Neural progenitor cell (in vitro differentiated cells): ENCODE data around the gene SBSN. TPM values are rescaled to one million over a fixed set of nuclear protein-coding genes. Genes with fewer than 3 reads are reported as not detected.

ENCODE experiments used
- DNase-seq: peaks from one replicate; pipeline ENCODE4 v3.0.0-alpha.2; 2016; ENCODE audit warnings: low spot score
- H2AFZ ChIP-seq: fragments of 200-600 bp; sonication (generic); replicated peaks from 2 replicates; pipeline ENCODE4 v1.6.1; 2016; ENCODE audit warnings: antibody characterized with exemption
- H3F3A ChIP-seq: fragments of 200-600 bp; sonication (generic); 2 replicates; pipeline ENCODE4 v1.6.1; 2016; ENCODE audit warnings: antibody characterized with exemption, low read depth
- H3K27ac ChIP-seq: fragments of 200-600 bp; sonication (generic); 2 replicates; pipeline ENCODE4 v1.5.1; 2016; ENCODE audit warnings: mild to moderate bottlenecking
- H3K27me3 ChIP-seq: fragments of 200-600 bp; sonication (generic); 2 replicates; pipeline ENCODE4 v1.6.1; 2016; ENCODE audit warnings: mild to moderate bottlenecking, moderate library complexity
- H3K36me3 ChIP-seq: fragments of 200-600 bp; sonication (generic); 2 replicates; pipeline ENCODE4 v1.5.1; 2016
- H3K4me1 ChIP-seq: fragments of 200-600 bp; sonication (generic); 2 replicates; pipeline ENCODE4 v1.6.1; 2016; ENCODE audit warnings: mixed run types
- H3K4me2 ChIP-seq: fragments of 200-600 bp; sonication (generic); 2 replicates; pipeline ENCODE4 v1.6.1; 2016
- H3K4me3 ChIP-seq: fragments of 200-600 bp; sonication (generic); 2 replicates; pipeline ENCODE4 v1.5.1; 2016
- H3K79me2 ChIP-seq: fragments of 200-600 bp; sonication (generic); 2 replicates; pipeline ENCODE4 v1.6.1; 2016; ENCODE audit warnings: low read depth
- H3K9ac ChIP-seq: fragments of 200-600 bp; sonication (generic); 2 replicates; pipeline ENCODE4 v1.6.1; 2016
- H3K9me3 ChIP-seq: fragments of 200-600 bp; sonication (generic); 2 replicates; pipeline ENCODE4 v1.5.1; 2016; ENCODE audit warnings: low read depth
- H4K20me1 ChIP-seq: fragments of 200-600 bp; sonication (generic); 2 replicates; pipeline ENCODE4 v1.6.1; 2016; ENCODE audit warnings: low read depth
- H3K27ac Mint-ChIP-seq: 3 replicates; pipeline ENCODE4 v1.8.0; 2021; ENCODE audit warnings: mixed read lengths
- H3K27me3 Mint-ChIP-seq: 2 replicates; pipeline ENCODE4 v1.8.0; 2022; ENCODE audit warnings: low read depth, mild to moderate bottlenecking, inconsistent platforms, moderate library complexity, mixed read lengths; ENCODE audit not compliant: insufficient read depth
- H3K36me3 Mint-ChIP-seq: 3 replicates; pipeline ENCODE4 v1.8.0; 2021; ENCODE audit warnings: mixed read lengths
- H3K4me1 Mint-ChIP-seq: 3 replicates; pipeline ENCODE4 v1.8.0; 2021; ENCODE audit warnings: mixed read lengths
- H3K4me3 Mint-ChIP-seq: 3 replicates; pipeline ENCODE4 v1.8.0; 2021; ENCODE audit warnings: mild to moderate bottlenecking, moderate library complexity, mixed read lengths
- H3K9me3 Mint-ChIP-seq: 3 replicates; pipeline ENCODE4 v1.8.0; 2020; ENCODE audit warnings: mixed read lengths
- CTCF ChIP-seq: fragments of 200-600 bp; sonication (generic); IDR thresholded peaks from 2 replicates; pipeline ENCODE4 v1.5.1; 2017; ENCODE audit warnings: antibody characterized with exemption, mild to moderate bottlenecking
- EZH2 ChIP-seq: fragments of 200-600 bp; sonication (generic); IDR thresholded peaks from 2 replicates; pipeline ENCODE4 v1.6.1; 2017; ENCODE audit warnings: antibody characterized with exemption, mild to moderate bottlenecking, moderate library complexity
- EZH2phosphoT487 ChIP-seq: fragments of 200-600 bp; sonication (generic); IDR thresholded peaks from 2 replicates; pipeline ENCODE4 v1.6.1; 2017; ENCODE audit warnings: antibody characterized with exemption
- total RNA-seq: library from RNA; depleted of rRNA; stranded (reverse); fragments of >200 nt; gene quantifications from 2 replicates; pipeline ENCODE4 v1.2.3, GENCODE V29; 2015; ENCODE audit warnings: low replicate concordance

Gene SBSN
- total RNA-seq, 1 donor from 2014 or later, result not detected

GRCh38 chr19:35559281-35559659 lies 31.2 kb upstream of the SBSN start:
- Mint-ChIP-seq H3K27me3 (peaks cover 35% of the 10 kb centered on the region), H3K4me3 (peak overlapping the region; percentile 43)
- H3K27me3 ChIP-seq, result peaks cover 78% of the 10 kb centered on the region

GRCh38 chr19:35558400-35559280 lies 30.5 kb upstream of the SBSN start:
- Histone ChIP-seq H2AFZ (no peak overlapping the region), H3K4me3 (peak overlapping the region; percentile 54), H3K79me2 (no peaks in the 10 kb centered on the region), H3K4me2 (peak overlapping the region; percentile 73), H3K4me1 (no peaks in the 10 kb centered on the region), H3K36me3 (no peaks in the 10 kb centered on the region), H3F3A (peaks cover 11% of the 10 kb centered on the region), H4K20me1 (no peaks in the 10 kb centered on the region), H3K9ac (no peak overlapping the region), H3K27ac (no peak overlapping the region), H3K27me3 (peaks cover 79% of the 10 kb centered on the region), H3K9me3 (no peaks in the 10 kb centered on the region)
- DNase-seq, result no peak
- Mint-ChIP-seq H3K36me3 (no peaks in the 10 kb centered on the region), H3K4me3 (peak overlapping the region; percentile 91), H3K27ac (no peak overlapping the region), H3K4me1 (peaks cover 11% of the 10 kb centered on the region), H3K27me3 (peaks cover 38% of the 10 kb centered on the region), H3K9me3 (no peaks in the 10 kb centered on the region)
- TF ChIP-seq EZH2phosphoT487 (no peak), EZH2 (peak; percentile 32)

More at GRCh38 chr19:35559281-35559659, 31.2 kb upstream of the SBSN start:
- Histone ChIP-seq H2AFZ (no peak overlapping the region), H3K27ac (no peak overlapping the region), H3K4me3 (no peak overlapping the region), H3K79me2 (no peaks in the 10 kb centered on the region), H3F3A (peaks cover 11% of the 10 kb centered on the region), H3K9me3 (no peaks in the 10 kb centered on the region), H3K9ac (no peak overlapping the region), H3K4me1 (no peaks in the 10 kb centered on the region), H3K4me2 (no peak overlapping the region), H4K20me1 (no peaks in the 10 kb centered on the region), H3K36me3 (no peaks in the 10 kb centered on the region)
- no peaks in the 10 kb centered on the region for H3K36me3 Mint-ChIP-seq
- peak; percentile 31 for DNase-seq
- no peaks in the 10 kb centered on the region for H3K9me3 Mint-ChIP-seq
- peaks cover 11% of the 10 kb centered on the region for H3K4me1 Mint-ChIP-seq
- H3K27ac Mint-ChIP-seq, result no peak overlapping the region
- TF ChIP-seq EZH2phosphoT487, result no peak
- TF ChIP-seq CTCF, result no peak
- TF ChIP-seq EZH2, result no peak

GRCh38 chr19:35557539-35558399 lies 29.7 kb upstream of the SBSN start:
- H3K36me3 ChIP-seq, result no peaks in the 10 kb centered on the region
- peaks cover 11% of the 10 kb centered on the region for H3F3A ChIP-seq
- no peak overlapping the region for H3K9ac ChIP-seq
- TF ChIP-seq EZH2phosphoT487 (no peak), CTCF (peak; percentile 39)
- Mint-ChIP-seq H3K36me3 (no peaks in the 10 kb centered on the region), H3K27me3 (peaks cover 38% of the 10 kb centered on the region), H3K4me1 (peaks cover 11% of the 10 kb centered on the region), H3K9me3 (no peaks in the 10 kb centered on the region), H3K4me3 (peak overlapping the region; percentile 91), H3K27ac (peak overlapping the region; percentile 12)
- peak overlapping the region; percentile 73 for H3K4me2 ChIP-seq
- DNase-seq, result peak; percentile 95
- peaks cover 70% of the 10 kb centered on the region for H3K27me3 ChIP-seq
- H2AFZ ChIP-seq, result peak overlapping the region; percentile 89
- H3K9me3 ChIP-seq, result no peaks in the 10 kb centered on the region
- H4K20me1 ChIP-seq, result no peaks in the 10 kb centered on the region
- no peak overlapping the region for H3K27ac ChIP-seq
- H3K4me1 ChIP-seq, result no peaks in the 10 kb centered on the region
- peak overlapping the region; percentile 54 for H3K4me3 ChIP-seq
- H3K79me2 ChIP-seq, result no peaks in the 10 kb centered on the region
